GM21390 (cell line): Measurements from ENCODE around the gene ELP4.
"Not testable (repeated sequence)": the region's sequence is repeated elsewhere in the genome, so short reads cannot be mapped to it uniquely, and the experiment has no call there.

ENCODE experiments used
- ATAC-seq: cut with Tn5 transposase; IDR thresholded peaks from one replicate; pipeline ENCODE4 v1.9.1; 2021; ENCODE audit not compliant: unreplicated experiment

ELP4 gene

GRCh38 chr11:31692466-31692865, 182.9 kb downstream of the ELP4 start:
- ATAC-seq, result no peak

DNA sequence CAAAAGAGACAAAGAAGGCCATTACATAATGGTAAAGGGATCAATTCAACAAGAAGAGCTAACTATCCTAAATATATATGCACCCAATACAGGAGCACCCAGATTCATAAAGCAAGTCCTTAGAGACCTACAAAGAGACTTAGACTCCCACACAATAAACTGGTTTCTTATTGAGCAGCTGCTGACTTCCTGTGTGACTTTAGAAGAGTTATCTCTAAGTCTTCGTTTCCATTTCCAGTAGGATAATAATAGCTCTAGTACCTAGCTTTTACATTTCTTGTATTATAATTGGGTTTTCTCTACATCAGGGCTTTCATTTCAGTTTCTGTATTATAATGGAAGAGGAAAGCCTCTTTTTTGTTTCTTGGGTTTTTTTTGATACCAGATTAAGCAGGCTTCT, 187.5 kb downstream of the ELP4 start:
- ATAC-seq, result peak; percentile 99

- no peak for ATAC-seq
Observed at GRCh38 chr11:31699066-31699465, 189.5 kb downstream of the ELP4 start.

- ATAC-seq, result no peak
Observed at GRCh38 chr11:31702966-31703365, 193.4 kb downstream of the ELP4 start.

- ATAC-seq, result no peak
Observed at GRCh38 chr11:31706357-31706756, 196.8 kb downstream of the ELP4 start.

- ATAC-seq, result no peak
Observed at GRCh38 chr11:31711137-31711536, 201.6 kb downstream of the ELP4 start.

DNA sequence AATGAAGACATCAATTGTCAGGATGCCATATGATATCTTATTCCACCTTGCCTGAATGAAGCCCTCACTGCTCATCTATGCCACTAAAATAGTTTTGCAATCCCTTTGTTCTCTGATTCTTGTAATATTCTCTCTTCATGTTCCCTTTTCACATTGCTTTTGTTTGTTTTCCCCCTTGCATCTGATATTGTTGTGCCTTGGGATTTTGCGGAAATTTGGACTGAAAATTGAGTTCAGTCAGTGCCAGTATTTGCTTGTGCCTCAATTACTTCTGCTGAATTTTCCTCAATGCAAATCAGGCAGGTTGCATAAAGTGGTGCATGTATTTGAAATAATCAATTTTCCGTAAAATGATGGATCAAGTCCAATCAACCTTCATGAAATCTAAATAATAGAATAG, 203.3 kb downstream of the ELP4 start:
- no peak for ATAC-seq

- ATAC-seq, result no peak
Observed at GRCh38 chr11:31714840-31715239, 205.3 kb downstream of the ELP4 start.

GRCh38 chr11:31720225-31720624, 210.7 kb downstream of the ELP4 start:
- no peak for ATAC-seq

GRCh38 chr11:31720671-31721365, 211.3 kb downstream of the ELP4 start:
- ATAC-seq, result no peak

DNA sequence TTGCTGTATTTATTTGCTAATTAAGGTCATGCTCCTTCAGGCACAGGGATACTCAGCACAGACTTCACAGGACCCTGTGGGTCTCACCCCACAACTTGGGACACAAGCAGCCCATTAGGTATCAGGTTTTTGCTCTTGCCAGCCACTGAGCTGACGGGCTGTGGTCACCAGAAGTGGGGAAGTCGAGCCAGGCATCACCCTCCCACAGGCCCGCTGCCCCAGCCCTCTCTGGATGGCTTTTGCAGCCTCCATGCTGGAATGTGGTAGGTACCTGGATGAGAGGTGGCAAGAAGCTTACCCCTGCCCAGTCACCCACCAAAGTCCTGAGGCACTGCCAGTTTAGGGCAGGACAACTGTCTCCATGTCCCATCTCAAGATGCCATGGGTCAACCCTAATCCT, 213.2 kb downstream of the ELP4 start:
- ATAC-seq, result no peak

DNA sequence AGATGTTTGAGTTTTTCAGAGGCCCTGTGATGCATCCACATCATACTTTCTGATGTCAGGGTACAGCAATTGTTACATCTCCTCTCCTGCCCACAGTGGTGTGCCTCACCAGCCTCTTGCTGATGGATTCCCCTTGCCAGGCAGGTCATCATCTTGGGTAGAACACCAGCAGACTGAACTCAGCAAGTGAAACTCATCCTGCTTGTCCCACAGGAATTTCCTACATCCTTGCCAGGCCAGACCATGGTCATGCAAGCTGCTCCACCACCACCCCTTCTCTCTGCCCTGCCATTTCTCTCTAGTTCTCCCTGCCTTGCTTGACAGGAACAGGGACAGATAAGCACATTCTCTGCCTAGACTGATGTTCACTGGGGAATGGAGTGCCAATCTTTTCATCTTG, 215.6 kb downstream of the ELP4 start:
- ATAC-seq, result no peak

DNA sequence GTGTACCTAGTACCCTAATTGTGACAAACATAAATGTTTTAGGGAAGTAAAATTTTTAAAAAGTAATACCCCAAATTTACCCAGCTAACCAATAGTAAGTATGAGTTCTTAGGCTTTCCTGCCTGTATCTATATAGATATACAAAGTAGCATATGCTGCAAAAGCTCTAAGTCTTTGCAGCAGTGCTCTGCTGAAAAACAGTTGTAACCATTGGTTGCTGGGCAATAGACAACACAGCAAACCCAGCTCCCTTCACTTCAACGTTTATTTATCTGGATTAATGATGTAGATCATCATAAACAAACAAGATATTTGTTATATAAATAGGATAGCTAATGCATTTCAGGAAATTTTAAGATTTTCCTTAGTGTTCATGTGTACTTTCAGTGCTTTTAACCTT, 218.9 kb downstream of the ELP4 start:
- ATAC-seq, result no peak

DNA sequence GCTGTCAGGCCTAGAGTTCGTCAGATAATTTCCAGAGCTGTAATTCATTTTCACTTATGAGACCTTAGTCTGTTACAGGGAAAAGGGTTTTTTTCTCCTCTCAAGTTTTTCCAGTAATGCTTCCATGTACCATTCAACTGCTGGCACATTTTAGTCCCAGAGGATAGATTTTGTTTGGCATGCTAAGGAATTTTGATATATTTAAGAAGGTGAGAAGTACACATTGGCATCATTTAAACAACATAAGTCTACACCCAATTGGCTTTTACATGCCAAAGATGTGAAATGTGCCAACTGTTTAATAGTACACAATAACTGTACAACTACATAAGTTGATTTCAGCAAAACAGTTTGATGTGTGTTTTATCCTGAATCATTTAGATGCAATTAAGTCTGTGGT, 230.6 kb downstream of the ELP4 start:
- ATAC-seq, result no peak

DNA sequence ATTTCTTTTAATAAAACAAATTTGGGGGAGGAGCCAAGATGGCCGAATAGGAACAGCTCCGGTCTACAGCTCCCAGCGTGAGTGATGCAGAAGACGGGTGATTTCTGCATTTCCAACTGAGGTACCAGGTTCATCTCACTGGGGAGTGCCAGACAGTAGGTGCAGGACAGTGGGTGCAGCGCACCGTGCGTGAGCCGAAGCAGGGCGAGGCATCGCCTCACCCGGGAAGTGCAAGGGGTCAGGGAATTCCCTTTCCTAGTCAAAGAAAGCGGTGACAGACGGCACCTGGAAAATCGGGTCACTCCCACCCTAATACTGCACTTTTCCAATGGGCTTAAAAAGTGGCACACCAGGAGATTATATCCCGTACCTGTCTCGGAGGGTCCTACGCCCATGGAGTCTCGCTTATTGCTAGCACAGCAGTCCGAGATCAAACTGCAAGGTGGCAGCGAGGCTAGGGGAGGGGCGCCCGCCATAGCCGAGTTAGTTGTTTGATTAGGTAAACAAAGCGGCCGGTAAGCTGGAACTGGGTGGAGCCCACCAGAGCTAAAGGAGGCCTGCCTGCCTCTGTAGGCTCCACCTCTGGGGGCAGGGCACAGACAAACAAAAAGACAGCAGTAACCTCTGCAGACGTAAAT, 231.3 kb downstream of the ELP4 start:
- ATAC-seq, result not testable (repeated sequence)

DNA sequence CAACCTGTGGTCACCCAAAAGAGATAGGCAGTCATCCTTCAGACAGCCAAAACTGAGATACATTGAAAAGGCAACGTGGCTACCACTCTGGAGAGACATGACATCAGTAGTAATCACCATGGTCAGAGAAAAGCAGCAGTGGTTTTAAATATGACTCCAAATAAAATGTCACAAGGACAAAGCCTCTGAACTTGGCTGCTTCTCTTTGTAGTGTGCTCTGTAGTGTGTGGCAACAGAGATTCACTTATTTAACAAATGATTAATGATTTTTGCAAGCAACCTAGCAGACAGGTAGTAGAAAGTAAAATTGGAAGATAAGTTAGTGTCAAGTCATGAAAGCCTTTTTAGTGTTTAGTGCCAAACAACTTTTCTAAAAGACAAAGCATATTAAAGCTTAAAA, 238.0 kb downstream of the ELP4 start:
- ATAC-seq, result no peak

GRCh38 chr11:31757260-31757835, 247.8 kb downstream of the ELP4 start:
- ATAC-seq, result no peak

DNA sequence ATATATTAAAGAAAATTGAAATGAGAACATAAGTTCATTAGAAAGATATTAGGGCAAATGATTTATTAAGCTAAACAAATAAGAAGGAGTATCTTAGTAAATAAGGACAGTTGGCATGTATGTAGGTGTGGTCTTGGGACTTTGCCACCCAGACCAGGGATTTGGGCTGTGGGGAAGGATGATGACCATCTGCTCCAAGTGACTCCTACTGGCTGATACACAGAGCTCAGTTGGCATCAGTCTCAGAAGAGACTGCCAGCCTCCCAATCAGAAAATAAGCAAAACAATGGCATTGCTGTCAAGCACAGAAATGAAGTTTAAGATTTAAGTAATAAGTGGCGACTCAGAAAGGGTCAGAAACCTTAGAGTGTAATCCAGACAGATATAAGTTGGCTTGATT, 252.1 kb downstream of the ELP4 start:
- no peak for ATAC-seq

GRCh38 chr11:31763296-31763695, 253.7 kb downstream of the ELP4 start:
- no peak for ATAC-seq

DNA sequence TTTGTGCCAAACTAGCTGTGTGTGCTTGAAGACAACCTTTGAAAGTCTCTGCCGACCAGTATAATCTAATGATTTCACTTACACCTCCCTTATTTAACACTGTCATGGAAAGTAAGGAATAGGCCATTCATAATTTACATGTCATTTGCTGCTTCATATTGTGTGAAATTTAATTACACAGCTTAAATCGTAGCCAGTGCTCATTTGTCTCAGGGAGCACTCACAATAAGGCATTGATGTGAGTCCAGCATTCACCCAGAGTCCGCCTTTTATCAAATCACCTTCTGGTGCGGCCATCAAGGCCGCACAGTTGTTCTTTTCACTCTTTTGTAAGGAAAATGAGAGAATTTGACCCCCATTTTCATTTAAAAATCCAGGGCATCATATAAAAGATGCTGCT, 254.7 kb downstream of the ELP4 start:
- no peak for ATAC-seq

DNA sequence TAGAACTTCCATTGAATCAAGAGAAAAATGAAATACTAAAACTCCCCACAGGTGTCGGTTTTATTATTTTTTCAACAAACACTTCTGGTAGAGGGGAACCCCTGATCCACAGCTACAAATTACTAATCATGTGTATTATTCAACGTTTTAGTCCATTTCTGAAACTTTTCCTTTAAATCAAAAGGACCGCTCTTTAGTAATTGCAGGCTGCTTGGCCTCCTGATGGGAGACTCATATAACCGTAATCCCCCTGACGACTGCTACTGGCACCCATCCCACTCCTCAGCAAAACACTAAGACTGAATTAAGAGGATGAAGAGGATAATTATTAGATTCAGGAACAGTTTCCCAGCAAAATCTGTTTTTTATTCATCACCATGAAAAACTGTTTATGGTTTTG, 255.2 kb downstream of the ELP4 start:
- ATAC-seq, result no peak

GRCh38 chr11:31767066-31767465, 257.5 kb downstream of the ELP4 start:
- ATAC-seq, result no peak

GRCh38 chr11:31767685-31768084, 258.1 kb downstream of the ELP4 start:
- ATAC-seq, result no peak
